Duodenal mucosa (tissue), 2 donors: ENCODE measurements around the gene HACD2.

Experiments
- H3K27ac ChIP-seq: one replicate; pipeline ENCODE4 v1.7.0; 2013; ENCODE audit warnings: low read depth, low read length
- H3K27me3 ChIP-seq, 2 donors: one replicate each; pipeline ENCODE4 v1.7.0; 2013; ENCODE audit warnings: low read length in 2 of 2, control low read depth in 1 of 2; ENCODE audit not compliant: insufficient read depth in 2 of 2, control insufficient read depth in 1 of 2
- H3K36me3 ChIP-seq, 2 donors: one replicate each; pipeline ENCODE4 v1.7.0; 2013; ENCODE audit warnings: low read length in 2 of 2, control low read depth in 1 of 2; ENCODE audit not compliant: insufficient read depth in 2 of 2, control insufficient read depth in 1 of 2
- H3K4me1 ChIP-seq, 2 donors: one replicate each; pipeline ENCODE4 v1.7.0; 2013; ENCODE audit warnings: low read length in 2 of 2, control low read depth in 1 of 2; ENCODE audit not compliant: insufficient read depth in 2 of 2, control insufficient read depth in 1 of 2
- H3K4me3 ChIP-seq, 2 donors: one replicate each; pipeline ENCODE4 v1.7.0; 2013; ENCODE audit warnings: low read length in 2 of 2, low read depth in 1 of 2
- H3K9ac ChIP-seq, 2 donors: one replicate each; pipeline ENCODE4 v1.7.0; 2013; ENCODE audit warnings: low read length in 2 of 2, low read depth in 1 of 2
- H3K9me3 ChIP-seq, 2 donors: one replicate each; pipeline ENCODE4 v1.7.0; 2013; ENCODE audit warnings: low read length in 2 of 2, control low read depth in 1 of 2; ENCODE audit not compliant: control insufficient read depth in 1 of 2

HACD2 gene

GRCh38 chr3:123584988-123585937 is at the start of gene HACD2:
Gene HACD2, minus strand, starts transcription at chr3:123585053. Its CDS starts 26 bp downstream, at chr3:123585027.
- peak within 1 kb of the TSS; percentile 77 to 96 for H3K9ac ChIP-seq
- peaks cover 5 to 14% of the 10 kb centered on the region in 2 donors for H3K4me1 ChIP-seq
- H3K27ac ChIP-seq = peak within 1 kb of the TSS; percentile 85
- H3K4me3 ChIP-seq = peak within 1 kb of the TSS; percentile 84 to 99
- no peaks in the 10 kb centered on the region for H3K9me3 ChIP-seq
- H3K36me3 ChIP-seq = peaks cover 6 to 8% of the 10 kb centered on the region in 2 donors
- H3K27me3 ChIP-seq = no peaks in the 10 kb centered on the region

GRCh38 chr3:123634149-123635051 is 49.5 kb upstream of the HACD2 start:
- Histone ChIP-seq H3K27ac (no peak overlapping the region), H3K4me3 (no peak overlapping the region), H3K4me1 (no peaks in the 10 kb centered on the region), H3K9me3 (no peaks in the 10 kb centered on the region), H3K36me3 (no peaks in the 10 kb centered on the region), H3K9ac (no peak overlapping the region), H3K27me3 (no peaks in the 10 kb centered on the region)

GRCh38 chr3:123633530-123633929 is 48.7 kb upstream of the HACD2 start:
- Histone ChIP-seq H3K27ac (no peak overlapping the region), H3K36me3 (no peaks in the 10 kb centered on the region)

GRCh38 chr3:123632161-123632655 is 47.4 kb upstream of the HACD2 start:
- Histone ChIP-seq H3K4me1 (no peaks in the 10 kb centered on the region), H3K27ac (no peak overlapping the region)

More at GRCh38 chr3:123633530-123633929, 48.7 kb upstream of the HACD2 start:
- H3K4me3 ChIP-seq = no peak overlapping the region
- H3K9ac ChIP-seq = no peak overlapping the region
- H3K27me3 ChIP-seq = no peaks in the 10 kb centered on the region
- no peaks in the 10 kb centered on the region for H3K4me1 ChIP-seq
- no peaks in the 10 kb centered on the region for H3K9me3 ChIP-seq

GRCh38 chr3:123629747-123630047 is 44.8 kb upstream of the HACD2 start:
- H3K9me3 ChIP-seq = no peaks in the 10 kb centered on the region
- H3K4me1 ChIP-seq = no peaks in the 10 kb centered on the region
- H3K27me3 ChIP-seq = no peaks in the 10 kb centered on the region
- H3K9ac ChIP-seq = no peak overlapping the region
- no peaks in the 10 kb centered on the region for H3K36me3 ChIP-seq
- no peak overlapping the region for H3K27ac ChIP-seq
- H3K4me3 ChIP-seq = no peak overlapping the region

More at GRCh38 chr3:123632161-123632655, 47.4 kb upstream of the HACD2 start:
- Histone ChIP-seq H3K9ac (no peak overlapping the region), H3K27me3 (no peaks in the 10 kb centered on the region), H3K9me3 (no peaks in the 10 kb centered on the region), H3K4me3 (no peak overlapping the region), H3K36me3 (no peaks in the 10 kb centered on the region)

GRCh38 chr3:123628996-123629746 is 44.3 kb upstream of the HACD2 start:
- no peak overlapping the region for H3K27ac ChIP-seq
- H3K4me1 ChIP-seq = no peaks in the 10 kb centered on the region
- no peak overlapping the region for H3K9ac ChIP-seq
- no peaks in the 10 kb centered on the region for H3K27me3 ChIP-seq
- H3K4me3 ChIP-seq = no peak overlapping the region
- no peaks in the 10 kb centered on the region for H3K36me3 ChIP-seq
- H3K9me3 ChIP-seq = no peaks in the 10 kb centered on the region

GRCh38 chr3:123627673-123628670 is 43.1 kb upstream of the HACD2 start:
- Histone ChIP-seq H3K27ac (no peak overlapping the region), H3K9ac (no peak overlapping the region), H3K36me3 (no peaks in the 10 kb centered on the region), H3K4me3 (no peak overlapping the region), H3K9me3 (no peaks in the 10 kb centered on the region), H3K27me3 (no peaks in the 10 kb centered on the region), H3K4me1 (no peaks in the 10 kb centered on the region)

- Histone ChIP-seq H3K36me3 (no peaks in the 10 kb centered on the region), H3K27me3 (no peaks in the 10 kb centered on the region), H3K9ac (no peak overlapping the region), H3K9me3 (no peaks in the 10 kb centered on the region), H3K4me1 (peaks cover 0 to 1% of the 10 kb centered on the region in 2 donors), H3K4me3 (no peak overlapping the region), H3K27ac (no peak overlapping the region)
Observed at GRCh38 chr3:123626881-123627280, 42.0 kb upstream of the HACD2 start.

GRCh38 chr3:123624302-123624701 is 39.4 kb upstream of the HACD2 start:
- no peaks in the 10 kb centered on the region for H3K36me3 ChIP-seq
- no peak overlapping the region for H3K27ac ChIP-seq
- H3K27me3 ChIP-seq = no peaks in the 10 kb centered on the region
- H3K4me1 ChIP-seq = peaks cover 0 to 5% of the 10 kb centered on the region in 2 donors
- H3K4me3 ChIP-seq = no peak overlapping the region
- H3K9me3 ChIP-seq = no peaks in the 10 kb centered on the region
- no peak overlapping the region for H3K9ac ChIP-seq
